Stimulated activated CD8-positive, alpha-beta memory T cell treated with anti-CD3 and anti-CD28 coated beads, Interleukin-2, amount 100 ng/mL, for 48 hours (primary cell): ENCODE measurements around the gene MPV17L2.

Source experiments
- DNase-seq, 2 donors: peaks; one replicate each; pipeline ENCODE4 v3.0.0-alpha.2; 2020; ENCODE audit warnings: low read depth in 2 of 2

MPV17L2 gene

GRCh38 chr19:18218159-18218558, 25.1 kb downstream of the MPV17L2 start:
- no peak for DNase-seq

GRCh38 chr19:18218600-18218999, 25.6 kb downstream of the MPV17L2 start:
- DNase-seq = no peak

- DNase-seq = no peak
Observed at GRCh38 chr19:18219911-18220631, 27.1 kb downstream of the MPV17L2 start.

GRCh38 chr19:18220632-18221275, 27.7 kb downstream of the MPV17L2 start:
- no peak for DNase-seq

- DNase-seq = no peak
Observed at GRCh38 chr19:18221815-18222725, 29.1 kb downstream of the MPV17L2 start.

GRCh38 chr19:18223860-18224524, 31.0 kb downstream of the MPV17L2 start:
- DNase-seq = peak in 1 of 2 donors; percentile 43

- DNase-seq = peak; percentile 91
Observed at GRCh38 chr19:18224525-18225354, 31.7 kb downstream of the MPV17L2 start.

GRCh38 chr19:18225355-18225701, 32.3 kb downstream of the MPV17L2 start:
- no peak for DNase-seq

- DNase-seq = no peak
Observed at GRCh38 chr19:18225702-18226468, 32.9 kb downstream of the MPV17L2 start, which contains the start of gene PDE4C. TSS of gene PDE4C (minus strand) at chr19:18226438. CDS start at chr19:18226415, 23 bp downstream.

GRCh38 chr19:18226956-18227780, 34.1 kb downstream of the MPV17L2 start:
- DNase-seq = no peak

GRCh38 chr19:18227781-18228271, 34.8 kb downstream of the MPV17L2 start:
- DNase-seq = no peak

- DNase-seq = no peak
Observed at GRCh38 chr19:18229474-18229873, 36.5 kb downstream of the MPV17L2 start.

- no peak for DNase-seq
Observed at GRCh38 chr19:18229915-18230314, 36.9 kb downstream of the MPV17L2 start.

- DNase-seq = no peak
Observed at GRCh38 chr19:18230941-18231734, 38.1 kb downstream of the MPV17L2 start.

GRCh38 chr19:18231775-18232174, 38.8 kb downstream of the MPV17L2 start:
- no peak for DNase-seq

GRCh38 chr19:18232540-18233223, 39.7 kb downstream of the MPV17L2 start:
- DNase-seq = no peak

- DNase-seq = peak; percentile 27 to 40
Observed at GRCh38 chr19:18233224-18233825, 40.3 kb downstream of the MPV17L2 start.
